CD4-positive, alpha-beta T cell (primary cell): Measurements from ENCODE around the gene MSH3. TPM values are rescaled to one million over a fixed set of nuclear protein-coding genes. Genes with fewer than 3 reads are reported as not detected.

Experiments
- ATAC-seq: fragments of 200-7000 bp; cut with Tn5 transposase; one replicate; pipeline ENCODE4 v1.10.0; 2022; ENCODE audit warnings: mild to moderate bottlenecking; ENCODE audit not compliant: poor library complexity
- CTCF ChIA-PET: fragments of 350-600 bp; sonication (Branson Sonifier 250); formaldehyde crosslinking; loops from one replicate; lab custom pipeline; 2021; ENCODE audit warnings: antibody characterized with exemption, inconsistent platforms; lab: Charles Lee
- POLR2A ChIA-PET: fragments of 350-600 bp; sonication (Branson Sonifier 250); formaldehyde crosslinking; loops from one replicate; lab custom pipeline; 2021; ENCODE audit warnings: antibody characterized with exemption, inconsistent platforms; lab: Charles Lee
- DNase-seq, 14 experiments: peaks; one replicate each; pipeline ENCODE4 v3.0.0-alpha.2; 2013 to 2020; ENCODE audit warnings: mixed read lengths in 2 of 14
- H3K27ac ChIP-seq, 2 donors: one replicate each; pipeline versions ENCODE4 v1.5.1 to v1.7.0; 2013; ENCODE audit warnings: low read length in 2 of 2, low read depth in 1 of 2, mild to moderate bottlenecking in 1 of 2
- H3K27me3 ChIP-seq, 2 experiments: 1 replicate in 1 of 2; 2 replicates in 1 of 2; pipeline versions ENCODE4 v1.6.1 to v1.7.0; 2013; ENCODE audit warnings: low read length in 2 of 2, control low read depth in 1 of 2, mild to moderate bottlenecking in 1 of 2, moderate library complexity in 1 of 2; ENCODE audit not compliant: insufficient read depth in 2 of 2, control insufficient read depth in 1 of 2
- H3K36me3 ChIP-seq: one replicate; pipeline ENCODE4 v1.6.1; 2013; ENCODE audit warnings: low read length, control low read depth; ENCODE audit not compliant: insufficient read depth
- H3K4me1 ChIP-seq: one replicate; pipeline ENCODE4 v1.6.1; 2013; ENCODE audit warnings: low read length, control low read depth; ENCODE audit not compliant: insufficient read depth
- H3K4me3 ChIP-seq: one replicate; pipeline ENCODE4 v1.5.1; 2013; ENCODE audit warnings: mild to moderate bottlenecking, low read length, moderate library complexity
- H3K9me3 ChIP-seq, 2 experiments: 1 replicate in 1 of 2; 2 replicates in 1 of 2; pipeline versions ENCODE4 v1.6.1 to v1.7.0; 2013; ENCODE audit warnings: low read length in 2 of 2, mild to moderate bottlenecking in 2 of 2, control low read depth in 1 of 2, moderate library complexity in 1 of 2; ENCODE audit not compliant: control insufficient read depth in 1 of 2, insufficient read depth in 1 of 2
- H3K27ac Mint-ChIP-seq: one replicate; pipeline ENCODE4 v1.8.0; 2020; ENCODE audit warnings: mixed read lengths
- H3K27me3 Mint-ChIP-seq: one replicate; pipeline ENCODE4 v1.8.0; 2021; ENCODE audit warnings: mixed read lengths
- H3K36me3 Mint-ChIP-seq: one replicate; pipeline ENCODE4 v1.8.0; 2021; ENCODE audit warnings: low read depth, mixed read lengths
- H3K4me1 Mint-ChIP-seq: one replicate; pipeline ENCODE4 v1.8.0; 2021; ENCODE audit warnings: low read depth, mixed read lengths
- H3K4me3 Mint-ChIP-seq: one replicate; pipeline ENCODE4 v1.8.0; 2020; ENCODE audit warnings: mild to moderate bottlenecking, mixed read lengths
- H3K9me3 Mint-ChIP-seq: one replicate; pipeline ENCODE4 v1.8.0; 2020; ENCODE audit warnings: mixed read lengths
- intact Hi-C, 2 experiments: fragments of 100-400 bp; cut with DNase I in 1 of 2; cut with micrococcal nuclease in 1 of 2; formaldehyde crosslinking; loops; one replicate each; pipeline versions ENCODE4 v1.15.1 to v1.9.0; 2023 to 2025; cut with DNase I, micrococcal nuclease
- total RNA-seq, 174 experiments: library from RNA in 2 of 174; stranded (reverse) in 2 of 174; gene quantifications; one replicate each; pipeline ENCODE4 v1.2.3 and lab custom pipeline; 2021 to 2026
- TF ChIP-seq, protein P1 (sequence below): fragments of 200-600 bp; IDR thresholded peaks from one replicate; pipeline ENCODE4 v1.8.0; 2022; ENCODE audit warnings: antibody characterized with exemption, mild to moderate bottlenecking

Gene MSH3
- total RNA-seq, 2 experiments from 2014 or later, result 11.3 to 13.0 TPM

GRCh38 chr5:80747922-80748321 lies 93.5 kb downstream of the MSH3 start:
- intact Hi-C loops, result no loop called here
- ChIA-PET CTCF (no interaction called here), POLR2A (no interaction called here)
- Mint-ChIP-seq H3K4me1 (peaks cover 7% of the 10 kb centered on the region), H3K4me3 (no peak overlapping the region), H3K27ac (no peak overlapping the region), H3K9me3 (no peaks in the 10 kb centered on the region), H3K27me3 (no peaks in the 10 kb centered on the region), H3K36me3 (peaks cover 90% of the 10 kb centered on the region)
- Histone ChIP-seq H3K9me3 (no peaks in the 10 kb centered on the region), H3K36me3 (peaks cover 34% of the 10 kb centered on the region), H3K4me3 (no peak overlapping the region), H3K4me1 (peaks cover 7% of the 10 kb centered on the region), H3K27ac (no peak overlapping the region), H3K27me3 (no peaks in the 10 kb centered on the region)
- TF ChIP-seq, protein P1, sequence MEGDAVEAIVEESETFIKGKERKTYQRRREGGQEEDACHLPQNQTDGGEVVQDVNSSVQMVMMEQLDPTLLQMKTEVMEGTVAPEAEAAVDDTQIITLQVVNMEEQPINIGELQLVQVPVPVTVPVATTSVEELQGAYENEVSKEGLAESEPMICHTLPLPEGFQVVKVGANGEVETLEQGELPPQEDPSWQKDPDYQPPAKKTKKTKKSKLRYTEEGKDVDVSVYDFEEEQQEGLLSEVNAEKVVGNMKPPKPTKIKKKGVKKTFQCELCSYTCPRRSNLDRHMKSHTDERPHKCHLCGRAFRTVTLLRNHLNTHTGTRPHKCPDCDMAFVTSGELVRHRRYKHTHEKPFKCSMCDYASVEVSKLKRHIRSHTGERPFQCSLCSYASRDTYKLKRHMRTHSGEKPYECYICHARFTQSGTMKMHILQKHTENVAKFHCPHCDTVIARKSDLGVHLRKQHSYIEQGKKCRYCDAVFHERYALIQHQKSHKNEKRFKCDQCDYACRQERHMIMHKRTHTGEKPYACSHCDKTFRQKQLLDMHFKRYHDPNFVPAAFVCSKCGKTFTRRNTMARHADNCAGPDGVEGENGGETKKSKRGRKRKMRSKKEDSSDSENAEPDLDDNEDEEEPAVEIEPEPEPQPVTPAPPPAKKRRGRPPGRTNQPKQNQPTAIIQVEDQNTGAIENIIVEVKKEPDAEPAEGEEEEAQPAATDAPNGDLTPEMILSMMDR, result no peak
- DNase-seq (no peak), ATAC-seq (no peak)

GRCh38 chr5:80752427-80752826 lies 98.0 kb downstream of the MSH3 start:
- ChIA-PET CTCF (no interaction called here), POLR2A (no interaction called here)
- TF ChIP-seq, protein P1, result no peak
- Mint-ChIP-seq H3K27ac (no peak overlapping the region), H3K4me1 (peaks cover 49% of the 10 kb centered on the region), H3K9me3 (no peaks in the 10 kb centered on the region), H3K4me3 (no peak overlapping the region), H3K36me3 (peaks cover 56% of the 10 kb centered on the region), H3K27me3 (no peaks in the 10 kb centered on the region)
- Histone ChIP-seq H3K4me3 (no peak overlapping the region), H3K36me3 (peaks cover 8% of the 10 kb centered on the region), H3K4me1 (peaks cover 10% of the 10 kb centered on the region), H3K27me3 (no peaks in the 10 kb centered on the region), H3K9me3 (no peaks in the 10 kb centered on the region), H3K27ac (no peak overlapping the region)
- ATAC-seq (no peak), DNase-seq (no peak)
- intact Hi-C loops, result no loop called here

DNA sequence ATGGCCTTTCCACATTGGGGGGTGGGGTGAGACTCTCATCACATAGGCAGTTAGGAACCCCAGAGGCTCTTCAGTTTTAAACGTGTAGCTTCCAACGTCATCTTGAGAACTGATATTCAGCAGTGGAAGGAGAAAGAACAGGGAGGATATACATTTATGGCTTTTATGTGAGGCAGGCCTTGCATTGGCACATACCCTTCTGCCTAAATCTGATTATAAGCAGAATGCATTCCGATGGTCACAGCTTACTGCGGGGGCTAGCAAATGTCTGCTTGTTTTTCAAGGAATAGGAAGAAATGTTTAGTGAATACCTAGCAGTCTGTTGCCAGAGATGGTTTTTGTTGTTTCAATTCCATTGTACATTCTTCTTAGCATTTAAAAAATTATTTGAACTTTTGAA lies 99.3 kb downstream of the MSH3 start:
- ATAC-seq, result no peak
- Mint-ChIP-seq H3K27ac (no peak overlapping the region), H3K36me3 (peaks cover 45% of the 10 kb centered on the region), H3K27me3 (no peaks in the 10 kb centered on the region), H3K4me3 (no peak overlapping the region), H3K9me3 (no peaks in the 10 kb centered on the region), H3K4me1 (peaks cover 59% of the 10 kb centered on the region)
- H3K4me3 ChIP-seq, result no peak overlapping the region
- intact Hi-C loops, result no loop called here
- DNase-seq, result no peak
- TF ChIP-seq, protein P1, result no peak
- ChIA-PET CTCF (no interaction called here), POLR2A (no interaction called here)
- H3K27me3 ChIP-seq, result no peaks in the 10 kb centered on the region
- no peak overlapping the region for H3K27ac ChIP-seq
- H3K9me3 ChIP-seq, result no peaks in the 10 kb centered on the region
- peaks cover 10% of the 10 kb centered on the region for H3K4me1 ChIP-seq
- peaks cover 8% of the 10 kb centered on the region for H3K36me3 ChIP-seq
